NCI-H1048 (cell line): ENCODE results near the gene MRPS33.
"Not testable (repeated sequence)": the region's sequence is repeated elsewhere in the genome, so short reads cannot be mapped to it uniquely, and the experiment has no call there.

Experiments
- DNase-seq: peaks from one replicate; lab custom pipeline; 2025; lab: John Stamatoyannopoulos, UW

The MRPS33 gene

GRCh38 chr7:141012044-141012685 lies 2.6 kb downstream of the MRPS33 start:
- no peak for DNase-seq

- no peak for DNase-seq
Observed at GRCh38 chr7:141011443-141011842, 3.3 kb downstream of the MRPS33 start.

DNA sequence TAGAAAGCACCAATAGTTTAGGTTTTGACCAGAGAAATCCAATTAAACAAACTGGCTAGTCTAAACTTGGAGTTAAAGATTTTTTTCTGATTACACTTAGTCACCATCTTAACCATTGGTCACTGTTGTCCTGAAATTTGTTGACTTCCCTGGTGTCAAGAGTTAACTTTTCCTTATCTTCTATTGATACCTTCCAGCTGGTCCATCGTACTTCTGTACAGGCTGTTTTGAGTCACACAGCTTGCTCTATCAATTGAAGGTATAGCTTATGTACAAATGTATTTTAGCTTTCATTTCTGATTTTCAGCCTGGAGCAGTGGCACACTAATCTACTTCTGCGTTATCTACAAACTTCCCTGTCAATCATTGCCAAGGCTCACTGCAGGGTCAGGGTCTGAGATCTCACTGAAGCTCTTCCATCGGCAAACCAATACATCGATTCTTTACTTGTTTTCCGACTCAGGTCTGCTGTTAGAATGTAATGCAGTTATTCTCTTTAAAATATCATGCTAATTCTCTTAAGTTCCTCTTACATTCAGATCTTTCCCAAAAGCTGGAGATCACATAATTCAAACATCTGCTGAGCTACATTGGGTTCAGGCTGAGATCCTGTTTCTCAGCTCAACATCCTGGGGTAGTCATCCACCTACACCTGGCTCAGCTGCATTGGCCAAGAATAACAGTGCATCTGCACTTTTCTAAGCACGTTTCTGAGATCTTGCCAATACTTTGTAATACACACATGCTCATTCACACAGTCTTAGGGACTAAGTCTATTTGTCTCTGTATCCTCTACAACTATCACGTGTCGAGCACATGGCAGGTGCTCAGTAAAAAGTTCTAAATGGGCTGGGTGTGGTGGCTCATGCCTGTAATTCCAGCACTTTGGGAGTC lies 11.3 kb downstream of the MRPS33 start:
- no peak for DNase-seq

DNA sequence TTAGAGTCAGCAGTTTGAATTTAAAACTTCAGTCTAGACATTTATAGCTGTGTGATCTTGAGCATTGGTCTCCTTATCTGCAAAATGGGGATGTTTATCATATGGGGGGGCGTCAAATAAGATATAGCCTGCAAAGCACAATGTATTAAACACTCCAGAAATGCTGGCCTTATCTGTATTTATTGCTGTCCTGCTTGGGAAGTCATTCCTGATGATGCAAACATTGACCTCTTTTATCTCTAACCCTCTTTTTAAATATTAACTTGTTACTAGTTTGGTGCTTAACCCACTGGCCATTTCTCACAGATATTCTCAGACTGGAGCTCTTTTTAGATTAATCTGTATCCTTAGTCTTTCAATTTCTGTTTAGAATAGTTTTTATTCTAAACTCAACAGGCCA lies 13.2 kb downstream of the MRPS33 start:
- no peak for DNase-seq

- DNase-seq = no peak
Observed at GRCh38 chr7:141001122-141001521, 13.6 kb downstream of the MRPS33 start.

GRCh38 chr7:140998715-140999114 lies 16.0 kb downstream of the MRPS33 start:
- no peak for DNase-seq

DNA sequence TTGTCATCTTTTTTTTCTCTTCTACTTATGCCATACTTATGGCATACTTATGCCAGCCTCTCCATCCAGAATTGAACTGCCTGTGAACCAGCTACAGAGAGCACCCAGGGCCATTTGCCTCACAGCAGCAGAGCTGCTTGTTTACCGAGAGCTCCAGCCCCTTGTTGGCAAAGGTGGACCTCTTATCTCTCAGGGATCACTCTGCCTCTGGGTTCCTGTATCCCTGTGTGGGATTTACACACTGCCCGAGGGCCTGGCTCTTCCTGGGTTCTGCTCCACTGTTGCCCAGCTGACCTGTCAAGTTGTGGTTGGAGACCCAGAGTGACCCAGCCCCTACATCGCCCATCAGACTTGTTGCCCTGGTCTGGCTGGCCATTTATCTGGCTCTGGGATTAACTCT lies 22.3 kb downstream of the MRPS33 start:
- no peak for DNase-seq

GRCh38 chr7:140990193-140990962 lies 24.4 kb downstream of the MRPS33 start:
- DNase-seq = no peak

- DNase-seq = no peak
Observed at GRCh38 chr7:140989068-140989467, 25.7 kb downstream of the MRPS33 start.

GRCh38 chr7:140983802-140984201 lies 30.9 kb downstream of the MRPS33 start:
- DNase-seq = no peak

DNA sequence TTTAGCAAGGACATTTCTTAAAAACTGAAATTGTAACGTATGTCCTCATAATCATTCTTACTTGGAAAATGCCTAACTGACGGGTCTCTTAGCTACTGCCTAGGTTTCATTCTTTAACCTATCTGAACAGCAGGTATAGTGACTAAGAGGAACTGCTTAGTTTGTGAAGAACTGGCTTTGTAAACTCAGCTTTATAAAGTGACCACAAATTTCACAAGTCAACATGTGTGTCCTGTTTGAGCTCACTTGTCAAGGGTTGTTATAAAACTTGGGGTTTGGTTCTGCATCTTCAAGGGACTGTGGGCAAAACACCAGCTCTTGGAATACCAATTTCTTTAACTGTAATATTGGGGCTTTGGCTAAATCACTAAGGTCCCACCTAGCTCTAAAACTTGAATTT lies 32.2 kb downstream of the MRPS33 start:
- DNase-seq = no peak

DNA sequence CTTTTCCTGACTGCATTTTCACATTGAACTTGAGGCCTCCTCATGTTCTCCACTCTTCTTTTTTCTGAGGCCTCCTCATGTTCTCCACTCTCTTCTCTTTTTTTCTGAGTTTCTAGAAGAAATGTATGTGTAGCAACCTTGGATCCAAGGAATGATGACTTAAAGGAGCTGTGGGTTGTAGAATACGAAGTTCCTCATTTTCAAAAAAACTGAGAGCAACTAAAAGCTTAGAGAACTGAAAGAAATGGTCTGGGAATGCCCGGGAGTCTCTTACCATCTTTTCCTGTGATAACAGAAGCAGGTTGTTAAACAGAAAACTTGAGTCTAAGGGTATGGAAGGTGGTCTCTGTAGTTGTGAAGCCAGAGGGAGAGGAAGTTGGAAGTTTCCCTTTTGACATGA lies 32.8 kb downstream of the MRPS33 start:
- no peak for DNase-seq

DNA sequence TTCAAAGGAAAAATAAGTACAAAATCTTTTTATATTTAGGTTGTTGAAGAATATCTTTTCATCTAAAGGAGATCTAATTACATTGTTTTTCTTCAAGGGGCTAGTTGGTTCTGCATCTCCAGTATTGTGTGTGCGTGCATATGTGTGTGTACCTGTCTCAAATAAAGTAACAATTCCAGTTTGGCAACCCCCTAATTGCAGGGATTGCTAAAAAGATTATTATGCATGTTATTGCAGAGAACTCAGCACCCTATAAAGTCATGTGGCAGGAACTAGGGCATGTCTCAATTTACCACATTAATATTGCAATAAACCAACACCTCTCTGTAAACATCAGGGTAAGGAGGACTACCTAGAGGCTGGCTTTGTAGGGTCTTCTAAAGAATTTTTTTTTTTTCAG lies 37.0 kb downstream of the MRPS33 start:
- no peak for DNase-seq

- no peak for DNase-seq
Observed at GRCh38 chr7:140972876-140973829, 41.6 kb downstream of the MRPS33 start.

DNA sequence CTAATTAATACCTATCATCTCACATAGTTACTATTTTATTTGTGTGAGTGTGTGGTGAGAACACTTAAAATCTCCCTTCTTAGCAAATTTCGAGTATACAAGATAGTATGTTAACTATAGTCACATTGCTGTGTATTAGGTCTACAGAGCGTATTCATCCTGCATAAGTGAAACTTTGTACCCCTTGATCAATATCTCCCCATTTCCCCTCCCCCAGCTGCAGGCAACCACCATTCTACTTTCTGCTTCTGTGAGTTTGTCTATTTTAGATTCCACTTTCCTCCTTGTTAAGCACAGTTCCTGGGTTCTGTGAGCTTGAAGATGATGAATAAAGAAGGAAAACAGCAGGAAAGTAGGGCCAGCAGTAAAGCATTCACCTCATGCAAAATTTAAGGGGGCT lies 42.4 kb downstream of the MRPS33 start:
- DNase-seq = no peak

DNA sequence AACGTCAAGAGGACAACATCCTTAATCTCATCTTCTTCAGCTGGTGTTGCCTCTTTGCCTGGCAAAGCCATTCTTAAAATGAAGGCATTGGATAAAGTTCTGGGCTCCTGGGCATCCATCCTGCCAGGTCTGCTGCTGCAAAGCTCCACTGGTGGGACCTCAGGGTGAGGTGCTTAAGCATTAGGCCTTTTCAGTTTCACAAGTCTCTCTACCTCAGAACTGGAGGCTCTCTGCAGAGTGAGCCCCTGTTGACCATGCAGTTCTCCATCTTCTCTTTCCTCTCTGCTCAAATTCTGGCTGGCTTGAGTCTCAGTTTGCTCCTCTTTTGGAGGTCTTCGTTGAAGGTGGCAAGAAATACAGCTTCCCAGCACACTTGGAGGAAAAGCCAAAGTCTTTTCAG lies 47.3 kb downstream of the MRPS33 start:
- DNase-seq = no peak

- DNase-seq = no peak
Observed at GRCh38 chr7:140966561-140967233, 48.1 kb downstream of the MRPS33 start.

DNA sequence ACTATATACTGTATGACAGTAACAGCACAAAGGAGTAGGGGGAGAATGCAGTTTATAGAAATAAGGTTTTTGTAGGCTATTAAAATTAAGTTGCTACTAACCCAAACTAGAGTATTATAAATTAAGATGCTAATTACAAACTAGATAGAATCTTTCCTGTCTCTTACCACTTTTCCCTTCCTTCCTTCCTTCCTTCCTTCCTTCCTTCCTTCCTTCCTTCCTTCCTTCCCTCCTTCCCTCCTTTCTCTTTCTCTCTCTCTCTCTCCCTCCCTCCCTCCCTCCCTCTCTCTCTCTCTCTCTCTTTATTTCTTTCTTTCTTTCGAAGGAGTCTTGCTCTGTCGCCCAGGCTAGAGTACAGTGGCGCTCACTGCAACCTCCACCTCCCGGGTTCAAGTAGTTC lies 53.6 kb downstream of the MRPS33 start:
- no peak for DNase-seq

- DNase-seq = not testable (repeated sequence)
Observed at GRCh38 chr7:140956997-140957396, 57.8 kb downstream of the MRPS33 start.
